SK-N-SH treated with all-trans-retinoic acid at 6 μM for 48 hours (cell line): Measurements from ENCODE around the gene WNK1.

Experiments
- ATAC-seq: fragments of 200-7000 bp; cut with Tn5 transposase; 3 replicates; pipeline ENCODE4 v1.9.1; 2020; ENCODE audit warnings: mild to moderate bottlenecking, moderate library complexity
- ARNTL ChIP-seq: fragments of 450-650 bp; formaldehyde crosslinking; IDR thresholded peaks from 2 replicates; pipeline ENCODE4 v1.5.0; 2020; ENCODE audit warnings: low read depth, mild to moderate bottlenecking, moderate library complexity, borderline replicate concordance
- BACH2 ChIP-seq: fragments of 250-450 bp; sonication (Bioruptor Pico); IDR thresholded peaks from 2 replicates; pipeline ENCODE4 v1.9.0; 2021; ENCODE audit warnings: mild to moderate bottlenecking, borderline replicate concordance
- CSDC2 ChIP-seq: fragments of 250-450 bp; sonication (Bioruptor Pico); IDR thresholded peaks from 2 replicates; pipeline ENCODE4 v1.5.0; 2020; ENCODE audit warnings: mild to moderate bottlenecking, moderate library complexity
- GLIS3 ChIP-seq: fragments of 250-450 bp; sonication (Bioruptor Pico); IDR thresholded peaks from 2 replicates; pipeline ENCODE4 v1.5.0; 2020; ENCODE audit warnings: mild to moderate bottlenecking, moderate library complexity
- ISL1 ChIP-seq: fragments of 250-450 bp; sonication (Bioruptor Pico); IDR thresholded peaks from 2 replicates; pipeline ENCODE4 v2.1.2; 2022; ENCODE audit warnings: mild to moderate bottlenecking, moderate library complexity
- OSR1 ChIP-seq: fragments of 250-450 bp; sonication (Bioruptor Pico); IDR thresholded peaks from 2 replicates; pipeline ENCODE4 v1.8.0; 2022; ENCODE audit warnings: moderate library complexity, mild to moderate bottlenecking, inconsistent platforms
- PPARA ChIP-seq: fragments of 250-450 bp; sonication (Bioruptor Pico); IDR thresholded peaks from 2 replicates; pipeline ENCODE4 v1.5.0; 2020; ENCODE audit warnings: mild to moderate bottlenecking, borderline replicate concordance
- RARB ChIP-seq: fragments of 250-450 bp; sonication (Bioruptor Pico); IDR thresholded peaks from 2 replicates; pipeline ENCODE4 v1.8.0; 2021; ENCODE audit warnings: mild to moderate bottlenecking, moderate library complexity
- SNAI2 ChIP-seq: fragments of 250-450 bp; sonication (Bioruptor Pico); IDR thresholded peaks from 2 replicates; pipeline ENCODE4 v1.5.0; 2020; ENCODE audit warnings: mild to moderate bottlenecking, moderate library complexity
- TCF4 ChIP-seq: fragments of 250-450 bp; sonication (Bioruptor Pico); IDR thresholded peaks from 2 replicates; pipeline ENCODE4 v1.8.0; 2021; ENCODE audit warnings: mild to moderate bottlenecking, moderate library complexity, borderline replicate concordance
- TOX ChIP-seq: fragments of 250-450 bp; sonication (Bioruptor Pico); IDR thresholded peaks from 2 replicates; pipeline ENCODE4 v1.8.0; 2021; ENCODE audit warnings: mild to moderate bottlenecking, moderate library complexity, borderline replicate concordance
- ZC3H10 ChIP-seq: fragments of 250-450 bp; sonication (Bioruptor Pico); IDR thresholded peaks from 2 replicates; pipeline ENCODE4 v1.5.1; 2021; ENCODE audit warnings: mild to moderate bottlenecking, moderate library complexity
- ZFP3 ChIP-seq: fragments of 250-450 bp; sonication (Bioruptor Pico); IDR thresholded peaks from 2 replicates; pipeline ENCODE4 v1.5.0; 2020; ENCODE audit warnings: mild to moderate bottlenecking, moderate library complexity
- ZNF565 ChIP-seq: fragments of 450-650 bp; formaldehyde crosslinking; conservative IDR thresholded peaks from 2 replicates; pipeline ENCODE4 v1.5.0; 2020; ENCODE audit warnings: low read depth, mild to moderate bottlenecking, moderate library complexity
- ZNF70 ChIP-seq: fragments of 450-650 bp; formaldehyde crosslinking; IDR thresholded peaks from 2 replicates; pipeline ENCODE4 v1.5.0; 2020; ENCODE audit warnings: mild to moderate bottlenecking, moderate library complexity
- ZNF8 ChIP-seq: fragments of 450-650 bp; formaldehyde crosslinking; IDR thresholded peaks from 2 replicates; pipeline ENCODE4 v1.5.0; 2020; ENCODE audit warnings: mild to moderate bottlenecking, moderate library complexity
- TF ChIP-seq, protein P1 (sequence below): fragments of 250-450 bp; sonication (Bioruptor Pico); IDR thresholded peaks from 2 replicates; pipeline ENCODE4 v1.5.1; 2020; ENCODE audit warnings: low read depth, mild to moderate bottlenecking, moderate library complexity
- TF ChIP-seq, protein P2 (sequence below): fragments of 250-450 bp; sonication (Bioruptor Pico); IDR thresholded peaks from 2 replicates; pipeline ENCODE4 v1.8.0; 2020; ENCODE audit warnings: mild to moderate bottlenecking, moderate library complexity, borderline replicate concordance
- TF ChIP-seq, protein P3 (sequence below): fragments of 250-450 bp; sonication (Bioruptor Pico); IDR thresholded peaks from 2 replicates; pipeline ENCODE4 v1.5.1; 2021; ENCODE audit warnings: mild to moderate bottlenecking, moderate library complexity

The WNK1 gene

DNA sequence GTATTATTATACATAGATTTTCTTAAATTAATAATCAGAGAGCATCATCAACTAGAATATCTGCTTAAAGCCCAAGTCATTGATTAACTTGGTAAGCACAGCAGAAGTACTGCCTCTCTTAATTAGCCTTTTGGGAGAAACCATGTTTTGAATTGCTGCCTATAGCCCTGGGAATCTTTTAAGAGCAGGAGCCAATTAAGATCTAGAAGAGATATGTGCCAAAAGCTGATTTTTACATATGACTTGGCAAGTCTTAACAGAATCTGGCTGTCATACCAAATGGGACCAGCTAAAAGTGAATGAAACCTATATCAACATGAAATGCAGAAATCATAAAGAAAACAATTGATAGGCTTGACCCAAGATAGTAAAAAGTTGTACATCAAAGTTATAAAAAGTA, 23.2 kb upstream of the WNK1 start:
- no peak for ATAC-seq
- no peak for TF ChIP-seq OSR1 (CRISPR knock-in tag)
- no peak for TF ChIP-seq SNAI2
- no peak for TF ChIP-seq ZNF8
- TF ChIP-seq BACH2 (CRISPR knock-in tag) = no peak
- TF ChIP-seq ZNF565 (CRISPR knock-in tag) = no peak
- TF ChIP-seq, protein P1, sequence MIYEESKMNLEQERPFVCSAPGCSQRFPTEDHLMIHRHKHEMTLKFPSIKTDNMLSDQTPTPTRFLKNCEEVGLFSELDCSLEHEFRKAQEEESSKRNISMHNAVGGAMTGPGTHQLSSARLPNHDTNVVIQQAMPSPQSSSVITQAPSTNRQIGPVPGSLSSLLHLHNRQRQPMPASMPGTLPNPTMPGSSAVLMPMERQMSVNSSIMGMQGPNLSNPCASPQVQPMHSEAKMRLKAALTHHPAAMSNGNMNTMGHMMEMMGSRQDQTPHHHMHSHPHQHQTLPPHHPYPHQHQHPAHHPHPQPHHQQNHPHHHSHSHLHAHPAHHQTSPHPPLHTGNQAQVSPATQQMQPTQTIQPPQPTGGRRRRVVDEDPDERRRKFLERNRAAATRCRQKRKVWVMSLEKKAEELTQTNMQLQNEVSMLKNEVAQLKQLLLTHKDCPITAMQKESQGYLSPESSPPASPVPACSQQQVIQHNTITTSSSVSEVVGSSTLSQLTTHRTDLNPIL (CRISPR knock-in tag) = no peak
- no peak for TF ChIP-seq ZC3H10 (CRISPR knock-in tag)
- TF ChIP-seq ZNF70 (CRISPR knock-in tag) = no peak
- TF ChIP-seq ZFP3 (CRISPR knock-in tag) = no peak
- no peak for TF ChIP-seq GLIS3 (CRISPR knock-in tag)
- TF ChIP-seq, protein P2, sequence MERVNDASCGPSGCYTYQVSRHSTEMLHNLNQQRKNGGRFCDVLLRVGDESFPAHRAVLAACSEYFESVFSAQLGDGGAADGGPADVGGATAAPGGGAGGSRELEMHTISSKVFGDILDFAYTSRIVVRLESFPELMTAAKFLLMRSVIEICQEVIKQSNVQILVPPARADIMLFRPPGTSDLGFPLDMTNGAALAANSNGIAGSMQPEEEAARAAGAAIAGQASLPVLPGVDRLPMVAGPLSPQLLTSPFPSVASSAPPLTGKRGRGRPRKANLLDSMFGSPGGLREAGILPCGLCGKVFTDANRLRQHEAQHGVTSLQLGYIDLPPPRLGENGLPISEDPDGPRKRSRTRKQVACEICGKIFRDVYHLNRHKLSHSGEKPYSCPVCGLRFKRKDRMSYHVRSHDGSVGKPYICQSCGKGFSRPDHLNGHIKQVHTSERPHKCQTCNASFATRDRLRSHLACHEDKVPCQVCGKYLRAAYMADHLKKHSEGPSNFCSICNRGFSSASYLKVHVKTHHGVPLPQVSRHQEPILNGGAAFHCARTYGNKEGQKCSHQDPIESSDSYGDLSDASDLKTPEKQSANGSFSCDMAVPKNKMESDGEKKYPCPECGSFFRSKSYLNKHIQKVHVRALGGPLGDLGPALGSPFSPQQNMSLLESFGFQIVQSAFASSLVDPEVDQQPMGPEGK (CRISPR knock-in tag) = no peak
- no peak for TF ChIP-seq CSDC2
- TF ChIP-seq PPARA = no peak
- no peak for TF ChIP-seq ARNTL

DNA sequence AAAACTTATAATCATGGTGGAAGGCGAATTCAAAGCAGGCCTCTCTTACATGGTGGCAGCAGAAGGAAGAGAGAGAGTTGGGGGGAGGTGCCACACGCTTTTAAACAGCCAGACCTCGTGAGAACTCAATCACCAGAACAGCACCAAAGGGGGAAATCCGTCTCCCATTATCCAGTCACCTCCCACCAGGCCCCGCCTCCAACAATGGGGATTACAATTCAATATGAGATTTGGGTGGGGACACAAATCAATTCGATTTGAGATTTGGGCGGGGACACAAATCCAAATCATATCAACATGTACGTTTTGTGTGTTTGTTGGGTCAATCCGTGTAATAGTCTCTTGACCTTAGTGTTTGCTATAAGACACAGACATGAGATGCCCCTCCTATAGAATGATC, 21.8 kb upstream of the WNK1 start:
- no peak for ATAC-seq
- TF ChIP-seq TCF4 (CRISPR knock-in tag) (no peak), CSDC2 (no peak), ISL1 (CRISPR knock-in tag) (no peak), ZC3H10 (CRISPR knock-in tag) (no peak), TOX (CRISPR knock-in tag) (no peak), GLIS3 (CRISPR knock-in tag) (no peak)
- TF ChIP-seq, protein P1 (CRISPR knock-in tag) = no peak

DNA sequence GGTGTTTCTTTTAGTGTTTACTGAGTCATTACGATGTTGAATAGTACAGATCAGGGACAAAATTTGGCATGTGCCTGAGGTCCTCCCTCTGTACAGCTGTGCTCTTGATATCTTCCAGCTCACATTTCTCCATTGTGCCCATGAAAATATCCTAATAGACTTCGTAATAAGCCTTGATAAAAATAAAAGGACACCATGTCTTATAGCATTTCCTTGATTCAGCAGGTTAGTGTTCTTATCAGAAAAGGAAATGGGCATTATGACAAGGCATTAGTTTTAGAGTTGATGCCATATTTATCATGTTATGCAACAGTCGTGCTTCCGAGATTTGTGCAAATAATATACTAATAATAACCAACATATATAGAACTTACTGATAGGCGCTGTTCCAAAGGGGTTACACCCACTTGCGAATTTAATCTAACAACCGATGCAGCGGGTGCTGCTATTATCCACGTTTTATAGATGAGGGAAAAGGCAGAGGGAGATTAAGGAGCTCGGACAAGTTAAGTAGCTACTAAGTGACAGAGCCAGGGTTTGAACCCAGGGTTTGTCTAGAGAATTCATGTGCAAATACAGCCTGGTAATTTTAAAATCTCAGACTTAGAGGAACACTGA, 15.1 kb upstream of the WNK1 start:
- TF ChIP-seq, protein P1 (CRISPR knock-in tag) = no peak
- TF ChIP-seq ZNF70 (CRISPR knock-in tag) (no peak), ISL1 (CRISPR knock-in tag) (no peak), OSR1 (CRISPR knock-in tag) (no peak), ARNTL (no peak), PPARA (no peak), ZNF565 (CRISPR knock-in tag) (no peak), SNAI2 (no peak), ZC3H10 (CRISPR knock-in tag) (no peak), CSDC2 (no peak), RARB (CRISPR knock-in tag) (no peak), ZNF8 (no peak), BACH2 (CRISPR knock-in tag) (no peak)
- TF ChIP-seq, protein P3, sequence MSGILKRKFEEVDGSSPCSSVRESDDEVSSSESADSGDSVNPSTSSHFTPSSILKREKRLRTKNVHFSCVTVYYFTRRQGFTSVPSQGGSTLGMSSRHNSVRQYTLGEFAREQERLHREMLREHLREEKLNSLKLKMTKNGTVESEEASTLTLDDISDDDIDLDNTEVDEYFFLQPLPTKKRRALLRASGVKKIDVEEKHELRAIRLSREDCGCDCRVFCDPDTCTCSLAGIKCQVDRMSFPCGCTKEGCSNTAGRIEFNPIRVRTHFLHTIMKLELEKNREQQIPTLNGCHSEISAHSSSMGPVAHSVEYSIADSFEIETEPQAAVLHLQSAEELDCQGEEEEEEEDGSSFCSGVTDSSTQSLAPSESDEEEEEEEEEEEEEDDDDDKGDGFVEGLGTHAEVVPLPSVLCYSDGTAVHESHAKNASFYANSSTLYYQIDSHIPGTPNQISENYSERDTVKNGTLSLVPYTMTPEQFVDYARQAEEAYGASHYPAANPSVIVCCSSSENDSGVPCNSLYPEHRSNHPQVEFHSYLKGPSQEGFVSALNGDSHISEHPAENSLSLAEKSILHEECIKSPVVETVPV (CRISPR knock-in tag) = no peak
- TF ChIP-seq, protein P2 (CRISPR knock-in tag) = no peak
- ATAC-seq = no peak
